GM12872 (cell line): ENCODE measurements around the gene COMMD1.

Experiments
- TF ChIP-seq, protein P1 (sequence below): IDR thresholded peaks from 3 replicates; pipeline ENCODE4 v1.5.1; 2011; ENCODE audit warnings: low read depth, mild to moderate bottlenecking, low read length, moderate library complexity; ENCODE audit not compliant: insufficient read depth

COMMD1 gene

DNA sequence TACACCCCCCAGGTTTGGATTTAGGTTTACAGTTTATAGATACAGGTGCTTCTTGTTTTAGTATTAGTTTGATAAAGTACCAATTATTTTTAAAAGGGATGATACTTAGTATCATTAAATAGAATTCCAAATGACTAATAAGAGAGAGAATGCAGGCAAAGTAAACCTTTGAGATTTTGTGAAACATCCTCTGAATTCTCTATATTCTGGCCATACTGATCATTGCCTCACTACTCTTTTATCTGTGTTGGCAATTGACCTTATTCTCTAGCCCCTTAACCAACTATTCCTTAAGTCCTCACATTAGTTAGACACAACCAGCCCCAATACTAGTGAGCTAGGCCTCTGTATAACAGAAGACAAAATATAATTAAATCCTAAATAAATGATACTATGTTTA lies 125.4 kb downstream of the COMMD1 start:
- TF ChIP-seq, protein P1, sequence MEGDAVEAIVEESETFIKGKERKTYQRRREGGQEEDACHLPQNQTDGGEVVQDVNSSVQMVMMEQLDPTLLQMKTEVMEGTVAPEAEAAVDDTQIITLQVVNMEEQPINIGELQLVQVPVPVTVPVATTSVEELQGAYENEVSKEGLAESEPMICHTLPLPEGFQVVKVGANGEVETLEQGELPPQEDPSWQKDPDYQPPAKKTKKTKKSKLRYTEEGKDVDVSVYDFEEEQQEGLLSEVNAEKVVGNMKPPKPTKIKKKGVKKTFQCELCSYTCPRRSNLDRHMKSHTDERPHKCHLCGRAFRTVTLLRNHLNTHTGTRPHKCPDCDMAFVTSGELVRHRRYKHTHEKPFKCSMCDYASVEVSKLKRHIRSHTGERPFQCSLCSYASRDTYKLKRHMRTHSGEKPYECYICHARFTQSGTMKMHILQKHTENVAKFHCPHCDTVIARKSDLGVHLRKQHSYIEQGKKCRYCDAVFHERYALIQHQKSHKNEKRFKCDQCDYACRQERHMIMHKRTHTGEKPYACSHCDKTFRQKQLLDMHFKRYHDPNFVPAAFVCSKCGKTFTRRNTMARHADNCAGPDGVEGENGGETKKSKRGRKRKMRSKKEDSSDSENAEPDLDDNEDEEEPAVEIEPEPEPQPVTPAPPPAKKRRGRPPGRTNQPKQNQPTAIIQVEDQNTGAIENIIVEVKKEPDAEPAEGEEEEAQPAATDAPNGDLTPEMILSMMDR: no peak

DNA sequence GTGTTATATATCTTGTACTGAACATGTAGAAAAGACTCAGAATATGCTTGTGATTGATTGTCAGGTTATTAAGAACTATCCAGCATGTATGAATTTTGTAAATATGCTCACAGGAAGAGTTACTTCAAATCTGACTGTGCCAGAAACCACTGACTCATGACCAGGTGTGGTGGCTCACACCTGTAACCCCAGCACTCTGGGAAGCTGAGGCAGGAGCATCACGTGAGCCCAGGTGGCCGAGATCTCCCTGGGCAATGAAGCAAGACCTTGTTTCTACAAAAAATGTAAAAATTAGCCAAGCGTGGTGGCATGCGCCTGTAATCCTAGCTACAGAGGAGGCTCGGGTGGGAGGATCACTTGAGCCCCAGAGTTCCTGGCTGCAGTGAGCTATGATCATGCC lies 126.6 kb downstream of the COMMD1 start:
- TF ChIP-seq, protein P1: no peak

DNA sequence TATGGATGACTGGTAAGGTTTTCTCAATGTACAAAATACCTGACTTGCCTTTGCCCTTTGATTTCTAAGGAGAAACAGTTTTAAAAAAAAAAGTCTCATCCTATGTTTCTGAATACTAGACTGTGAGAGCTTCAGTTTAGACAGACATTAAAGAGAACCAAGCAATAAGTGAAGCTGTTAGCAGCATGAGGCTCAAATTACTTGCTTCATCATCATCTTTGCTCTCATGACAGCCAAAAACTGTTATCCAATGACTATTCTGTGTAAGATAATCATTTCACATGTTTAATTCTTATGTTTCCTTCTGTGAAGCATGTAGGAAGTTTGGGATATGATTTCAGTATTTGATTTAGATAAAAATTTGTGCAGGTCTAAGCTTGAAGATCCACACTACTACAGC lies 129.2 kb downstream of the COMMD1 start:
- TF ChIP-seq, protein P1: no peak

- TF ChIP-seq, protein P1: no peak
Measured at GRCh38 chr2:62036229-62036628, 130.8 kb downstream of the COMMD1 start.

DNA sequence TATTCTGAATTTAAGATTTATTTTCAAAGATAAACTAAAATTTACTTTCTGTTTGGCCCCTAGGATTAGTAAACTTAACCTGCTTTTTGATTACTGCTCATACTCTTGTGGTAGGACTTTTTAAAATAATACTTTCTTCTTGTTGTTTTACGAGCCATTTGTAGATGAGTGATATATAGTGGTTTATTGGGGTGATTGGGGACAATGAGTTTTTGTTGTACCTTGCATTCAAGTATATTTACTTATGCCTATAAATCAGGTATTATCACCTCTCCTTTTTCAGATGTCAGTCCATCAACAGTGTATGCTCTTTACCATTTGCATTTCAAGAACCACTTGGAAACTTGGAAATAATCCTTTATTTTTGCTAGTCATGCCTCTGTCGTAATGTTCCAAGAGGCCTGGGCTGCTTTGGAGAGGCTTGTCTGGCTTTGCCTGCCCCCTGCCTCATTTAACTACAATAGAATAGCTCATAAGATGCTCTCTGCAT lies 131.3 kb downstream of the COMMD1 start:
- TF ChIP-seq, protein P1: no peak

DNA sequence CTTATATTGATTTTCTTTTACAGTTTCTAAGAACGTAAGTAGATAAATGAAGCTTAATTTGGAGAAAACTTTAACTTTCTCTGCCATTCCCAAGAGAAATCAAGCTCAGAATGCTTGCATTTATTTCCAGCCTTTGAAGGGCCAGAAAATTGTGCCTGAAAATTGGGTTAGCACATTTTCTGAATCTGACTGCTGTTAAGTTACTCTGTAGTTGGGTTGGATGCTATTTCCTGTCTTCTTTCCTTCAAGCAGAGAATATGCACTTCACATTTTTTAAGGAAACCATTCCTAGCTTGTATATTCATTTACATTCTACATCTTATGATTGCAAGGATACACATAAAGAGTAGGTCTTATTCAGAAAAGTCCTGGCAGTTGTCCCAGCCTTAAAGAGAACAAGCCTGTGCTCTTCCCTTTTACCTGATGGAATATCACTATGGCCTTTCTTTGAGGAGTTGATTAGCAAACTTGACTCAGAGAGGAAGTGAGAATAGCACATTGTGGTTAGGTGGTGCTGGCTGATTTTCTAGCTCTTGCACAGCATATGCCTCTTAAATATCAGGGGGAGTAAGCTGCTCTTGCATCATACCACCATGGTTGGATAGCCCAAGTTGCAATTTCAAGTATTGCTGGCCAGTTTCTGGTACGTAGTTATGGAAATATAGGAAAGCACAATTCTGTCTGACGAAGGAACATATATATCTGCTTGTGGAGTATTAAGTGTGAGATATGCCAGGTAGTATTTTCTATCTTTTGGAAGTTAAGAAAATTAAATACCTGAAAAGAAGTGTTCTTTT lies 133.7 kb downstream of the COMMD1 start:
- TF ChIP-seq, protein P1: no peak

- TF ChIP-seq, protein P1: no peak
Measured at GRCh38 chr2:62040926-62041325, 135.5 kb downstream of the COMMD1 start.
